Immature natural killer cell (primary cell): ENCODE data around the gene COLGALT1. TPM values are rescaled to one million over a fixed set of nuclear protein-coding genes. Genes with fewer than 3 reads are reported as not detected.
"Not testable (repeated sequence)": the region's sequence is repeated elsewhere in the genome, so short reads cannot be mapped to it uniquely, and the experiment has no call there.

Source experiments
- DNase-seq, 3 donors: peaks; one replicate each; pipeline ENCODE4 v3.0.0; 2022; ENCODE audit warnings: mixed read lengths in 1 of 3
- H3K27ac Mint-ChIP-seq, 6 donors: one replicate each; pipeline ENCODE4 v1.8.0; 2020; ENCODE audit warnings: mixed read lengths in 6 of 6, mild to moderate bottlenecking in 5 of 6, inconsistent platforms in 4 of 6, moderate library complexity in 3 of 6
- H3K27me3 Mint-ChIP-seq, 3 donors: one replicate each; pipeline ENCODE4 v1.8.0; 2020 to 2021; ENCODE audit warnings: low read depth in 3 of 3, mild to moderate bottlenecking in 3 of 3, mixed read lengths in 3 of 3, moderate library complexity in 3 of 3, inconsistent platforms in 1 of 3
- H3K36me3 Mint-ChIP-seq, 3 donors: one replicate each; pipeline ENCODE4 v1.8.0; 2020; ENCODE audit warnings: mixed read lengths in 3 of 3, inconsistent platforms in 2 of 3, mild to moderate bottlenecking in 2 of 3
- H3K4me1 Mint-ChIP-seq, 2 donors: one replicate each; pipeline ENCODE4 v1.8.0; 2020; ENCODE audit warnings: inconsistent platforms in 2 of 2, mild to moderate bottlenecking in 2 of 2, mixed read lengths in 2 of 2, moderate library complexity in 1 of 2
- H3K4me3 Mint-ChIP-seq, 5 donors: one replicate each; pipeline ENCODE4 v1.8.0; 2020; ENCODE audit warnings: mild to moderate bottlenecking in 5 of 5, mixed read lengths in 5 of 5, inconsistent platforms in 3 of 5, moderate library complexity in 3 of 5
- H3K9me3 Mint-ChIP-seq, 6 donors: one replicate each; pipeline ENCODE4 v1.8.0; 2020; ENCODE audit warnings: mild to moderate bottlenecking in 6 of 6, mixed read lengths in 6 of 6, inconsistent platforms in 4 of 6, moderate library complexity in 3 of 6
- polyA plus RNA-seq, 3 donors: library from polyadenylated mRNA; unstranded; fragments of 300-500 nt; fragmentation: Illumina TruSeq; gene quantifications; one replicate each; pipeline ENCODE4 v1.2.3, GENCODE V29; 2021

Gene COLGALT1
- polyA plus RNA-seq: 10 to 100 TPM; 16.9 to 26.8 (median 22.6) TPM

GRCh38 chr19:17555480-17555928 lies at the start of gene COLGALT1:
Gene COLGALT1, plus strand, starts transcription at chr19:17555649. Its CDS starts 65 bp downstream, at chr19:17555714.
- peak; percentile 93 to 95 (median 94) for DNase-seq
- H3K36me3 Mint-ChIP-seq: peaks cover 5 to 11% (median 7%) of the 10 kb centered on the region in 3 donors
- peaks cover 0 to 2% (median 0%) of the 10 kb centered on the region in 3 donors for H3K27me3 Mint-ChIP-seq
- peaks cover 17 to 19% of the 10 kb centered on the region in 2 donors for H3K4me1 Mint-ChIP-seq
- peak within 1 kb of the TSS in 5 of 6 donors; percentile 66 to 81 (median 72) for H3K27ac Mint-ChIP-seq
- H3K4me3 Mint-ChIP-seq: peak within 1 kb of the TSS; percentile 81 to 84 (median 83)
- H3K9me3 Mint-ChIP-seq: no peaks in the 10 kb centered on the region

GRCh38 chr19:17506745-17507144 lies 48.7 kb upstream of the COLGALT1 start:
- Mint-ChIP-seq H3K27me3 (peaks cover 3 to 7% (median 5%) of the 10 kb centered on the region in 3 donors), H3K4me1 (peaks cover 25 to 28% of the 10 kb centered on the region in 2 donors), H3K36me3 (peaks cover 0 to 4% (median 0%) of the 10 kb centered on the region in 3 donors), H3K9me3 (no peaks in the 10 kb centered on the region), H3K27ac (no peak overlapping the region), H3K4me3 (no peak overlapping the region)
- DNase-seq: no peak

- H3K4me3 Mint-ChIP-seq, DNase-seq, H3K9me3 Mint-ChIP-seq, H3K36me3 Mint-ChIP-seq: not testable (repeated sequence)
- peaks cover 8 to 12% (median 9%) of the 10 kb centered on the region in 3 donors for H3K27me3 Mint-ChIP-seq
- peak overlapping the region in 1 of 6 donors; percentile 29 for H3K27ac Mint-ChIP-seq
- H3K4me1 Mint-ChIP-seq: peaks cover 35 to 38% of the 10 kb centered on the region in 2 donors
Observed at GRCh38 chr19:17508558-17508933, 46.9 kb upstream of the COLGALT1 start.

- Mint-ChIP-seq H3K36me3 (no peaks in the 10 kb centered on the region), H3K27me3 (peaks cover 8 to 11% (median 11%) of the 10 kb centered on the region in 3 donors), H3K4me3 (peak overlapping the region; percentile 96 to 100 (median 99)), H3K9me3 (no peaks in the 10 kb centered on the region), H3K27ac (peak overlapping the region; percentile 89 to 100 (median 98)), H3K4me1 (peaks cover 41 to 43% of the 10 kb centered on the region in 2 donors)
- DNase-seq: no peak
Observed at GRCh38 chr19:17510220-17510993, 45.0 kb upstream of the COLGALT1 start.

- Mint-ChIP-seq H3K4me3 (peak overlapping the region; percentile 96 to 100 (median 99)), H3K27me3 (peaks cover 8 to 11% (median 11%) of the 10 kb centered on the region in 3 donors), H3K36me3 (peaks cover 0 to 4% (median under 1%) of the 10 kb centered on the region in 3 donors), H3K27ac (peak overlapping the region; percentile 88 to 98 (median 92)), H3K9me3 (peaks cover 0 to under 1% (median 0%) of the 10 kb centered on the region in 6 donors), H3K4me1 (peaks cover 41 to 43% of the 10 kb centered on the region in 2 donors)
- peak; percentile 88 to 90 (median 89) for DNase-seq
Observed at GRCh38 chr19:17511724-17512573, 43.5 kb upstream of the COLGALT1 start.

- H3K9me3 Mint-ChIP-seq: peaks cover 0 to 7% (median 0%) of the 10 kb centered on the region in 6 donors
- peaks cover 8 to 11% (median 11%) of the 10 kb centered on the region in 3 donors for H3K27me3 Mint-ChIP-seq
- no peak for DNase-seq
- peak overlapping the region; percentile 90 to 100 (median 97) for H3K4me3 Mint-ChIP-seq
- H3K27ac Mint-ChIP-seq: peak overlapping the region; percentile 88 to 95 (median 91)
- peaks cover 4 to 9% (median 7%) of the 10 kb centered on the region in 3 donors for H3K36me3 Mint-ChIP-seq
- peaks cover 41 to 43% of the 10 kb centered on the region in 2 donors for H3K4me1 Mint-ChIP-seq
Observed at GRCh38 chr19:17512574-17512939, 42.9 kb upstream of the COLGALT1 start.

GRCh38 chr19:17515408-17516149 lies 39.9 kb upstream of the COLGALT1 start:
- H3K4me1 Mint-ChIP-seq: peaks cover 23 to 27% of the 10 kb centered on the region in 2 donors
- H3K36me3 Mint-ChIP-seq: peaks cover 6 to 15% (median 12%) of the 10 kb centered on the region in 3 donors
- H3K27me3 Mint-ChIP-seq: peaks cover 8 to 11% (median 11%) of the 10 kb centered on the region in 3 donors
- no peak overlapping the region for H3K4me3 Mint-ChIP-seq
- DNase-seq: no peak
- no peak overlapping the region for H3K27ac Mint-ChIP-seq
- H3K9me3 Mint-ChIP-seq: peaks cover 0 to 9% (median 0%) of the 10 kb centered on the region in 6 donors

- H3K9me3 Mint-ChIP-seq: peaks cover 0 to 9% (median 0%) of the 10 kb centered on the region in 6 donors
- H3K4me1 Mint-ChIP-seq: peaks cover 14 to 18% of the 10 kb centered on the region in 2 donors
- peaks cover 6 to 16% (median 15%) of the 10 kb centered on the region in 3 donors for H3K36me3 Mint-ChIP-seq
- peaks cover 0 to 2% (median 0%) of the 10 kb centered on the region in 3 donors for H3K27me3 Mint-ChIP-seq
- H3K27ac Mint-ChIP-seq: no peak overlapping the region
- no peak for DNase-seq
- H3K4me3 Mint-ChIP-seq: no peak overlapping the region
Observed at GRCh38 chr19:17517898-17518297, 37.6 kb upstream of the COLGALT1 start.

GRCh38 chr19:17518654-17519053 lies 36.8 kb upstream of the COLGALT1 start:
- H3K27me3 Mint-ChIP-seq: not testable (repeated sequence)

GRCh38 chr19:17519967-17520366 lies 35.5 kb upstream of the COLGALT1 start:
- H3K4me3 Mint-ChIP-seq: no peak overlapping the region
- H3K27ac Mint-ChIP-seq: peak overlapping the region in 3 of 6 donors; percentile 39 to 45 (median 40)
- H3K36me3 Mint-ChIP-seq: peaks cover 6 to 20% (median 16%) of the 10 kb centered on the region in 3 donors
- peaks cover 0 to 2% (median 0%) of the 10 kb centered on the region in 3 donors for H3K27me3 Mint-ChIP-seq
- peaks cover 0 to 9% (median 0%) of the 10 kb centered on the region in 6 donors for H3K9me3 Mint-ChIP-seq
- no peak for DNase-seq
- peaks cover 28% of the 10 kb centered on the region in 2 donors for H3K4me1 Mint-ChIP-seq

More at GRCh38 chr19:17518654-17519053, 36.8 kb upstream of the COLGALT1 start:
- not testable (repeated sequence) for H3K9me3 Mint-ChIP-seq, DNase-seq, H3K4me3 Mint-ChIP-seq, H3K27ac Mint-ChIP-seq
- Mint-ChIP-seq H3K4me1 (peaks cover 20 to 22% of the 10 kb centered on the region in 2 donors), H3K36me3 (peaks cover 6 to 20% (median 16%) of the 10 kb centered on the region in 3 donors)

GRCh38 chr19:17520865-17521264 lies 34.6 kb upstream of the COLGALT1 start:
- no peak for DNase-seq
- no peak overlapping the region for H3K4me3 Mint-ChIP-seq
- H3K36me3 Mint-ChIP-seq: peaks cover 6 to 19% (median 16%) of the 10 kb centered on the region in 3 donors
- H3K27ac Mint-ChIP-seq: no peak overlapping the region
- peaks cover 30 to 34% of the 10 kb centered on the region in 2 donors for H3K4me1 Mint-ChIP-seq
- peaks cover 1 to 2% (median 2%) of the 10 kb centered on the region in 3 donors for H3K27me3 Mint-ChIP-seq
- peaks cover 0 to 9% (median 0%) of the 10 kb centered on the region in 6 donors for H3K9me3 Mint-ChIP-seq

GRCh38 chr19:17522988-17523872 lies 32.2 kb upstream of the COLGALT1 start:
- peak overlapping the region; percentile 73 to 87 (median 78) for H3K4me3 Mint-ChIP-seq
- H3K9me3 Mint-ChIP-seq: peaks cover 0 to 5% (median 0%) of the 10 kb centered on the region in 6 donors
- H3K4me1 Mint-ChIP-seq: peaks cover 30 to 34% of the 10 kb centered on the region in 2 donors

More at GRCh38 chr19:17522988-17523872, 32.2 kb upstream of the COLGALT1 start:
- peak overlapping the region; percentile 87 to 95 (median 93) for H3K27ac Mint-ChIP-seq
- DNase-seq: peak; percentile 68 to 71 (median 70)
- H3K36me3 Mint-ChIP-seq: peaks cover 0 to 4% (median 3%) of the 10 kb centered on the region in 3 donors
- H3K27me3 Mint-ChIP-seq: peaks cover 2% of the 10 kb centered on the region in 3 donors
